HepG2 (cell line): ENCODE data around the gene IQCE. TPM values are rescaled to one million over a fixed set of nuclear protein-coding genes. Genes with fewer than 3 reads are reported as not detected.
A peak's percentile ranks its signal among the peaks of the same experiment; 100 is the strongest.

Source experiments
- ARNT2 ChIP-seq: sonication (generic); formaldehyde crosslinking; IDR thresholded peaks from 2 replicates; pipeline ENCODE4 v1.8.0; 2022; ENCODE audit warnings: mild to moderate bottlenecking, low read depth, missing genetic modification reagents, moderate library complexity
- CBX5 ChIP-seq: sonication (generic); formaldehyde crosslinking; IDR thresholded peaks from 2 replicates; pipeline ENCODE4 v1.4.0; 2020; ENCODE audit warnings: missing genetic modification reagents, borderline replicate concordance
- CENPT ChIP-seq: sonication (generic); formaldehyde crosslinking; IDR thresholded peaks from 2 replicates; pipeline ENCODE4 v1.8.0; 2022; ENCODE audit warnings: low read depth, mild to moderate bottlenecking, moderate library complexity, missing genetic modification reagents
- CHD4 ChIP-seq: fragments of 200-600 bp; sonication (generic); IDR thresholded peaks from 2 replicates; pipeline ENCODE4 v1.7.0; 2017; ENCODE audit warnings: mild to moderate bottlenecking, low read length, borderline replicate concordance
- JARID2 ChIP-seq: sonication (generic); formaldehyde crosslinking; IDR thresholded peaks from 2 replicates; pipeline ENCODE4 v1.8.1; 2023; ENCODE audit warnings: missing genetic modification reagents, inconsistent platforms; ENCODE audit not compliant: insufficient replicate concordance
- KLF9 ChIP-seq: IDR thresholded peaks from 2 replicates; pipeline ENCODE4 v1.6.1; 2016; ENCODE audit warnings: low read depth
- SMAD9 ChIP-seq: sonication (generic); formaldehyde crosslinking; IDR thresholded peaks from 2 replicates; pipeline ENCODE4 v1.5.1; 2020; ENCODE audit warnings: mild to moderate bottlenecking, missing genetic modification reagents
- ZNF138 ChIP-seq: sonication (generic); formaldehyde crosslinking; IDR thresholded peaks from 2 replicates; pipeline ENCODE4 v1.5.0; 2020; ENCODE audit warnings: mild to moderate bottlenecking, low read depth, missing genetic modification reagents
- ZNF225 ChIP-seq: sonication (generic); formaldehyde crosslinking; IDR thresholded peaks from 2 replicates; pipeline ENCODE4 v1.4.0; 2020; ENCODE audit warnings: mild to moderate bottlenecking, missing genetic modification reagents
- ZNF629 ChIP-seq: sonication (generic); formaldehyde crosslinking; conservative IDR thresholded peaks from 2 replicates; pipeline ENCODE4 v1.5.0; 2020; ENCODE audit warnings: missing genetic modification reagents
- polyA plus RNA-seq, 8 experiments: library from polyadenylated mRNA; depleted of rRNA in 3 of 8; stranded (reverse) in 7 of 8; unstranded in 1 of 8; fragments of >200 nt; fragmentation: Illumina TruSeq in 4 of 8; extraction: Trizol in 4 of 8; gene quantifications; 2 replicates each; pipeline versions ENCODE4 v1.2.1 to v1.2.3, GENCODE V29; 2011 to 2016; ENCODE audit warnings: low read depth in 4 of 8, missing spikeins in 1 of 8, mixed read lengths in 1 of 8; ENCODE audit not compliant: insufficient read depth in 1 of 8
- total RNA-seq, 5 experiments: library from RNA; depleted of rRNA; stranded (reverse); fragments of >200 nt; fragmentation: Illumina TruSeq; extraction: Trizol; gene quantifications; 2 replicates each; pipeline ENCODE4 v1.2.3, GENCODE V29; 2016; ENCODE audit warnings: low read depth in 1 of 5
- TF ChIP-seq, protein P1 (sequence below): sonication (generic); formaldehyde crosslinking; IDR thresholded peaks from 2 replicates; pipeline ENCODE4 v1.4.0; 2020; ENCODE audit warnings: missing genetic modification reagents, mild to moderate bottlenecking, borderline replicate concordance
- TF ChIP-seq, protein P2 (sequence below): IDR thresholded peaks from 2 replicates; pipeline ENCODE4 v1.6.1; 2016; ENCODE audit warnings: missing genetic modification reagents, missing compliant biosample characterization
- TF ChIP-seq, protein P3 (sequence below): IDR thresholded peaks from 2 replicates; pipeline ENCODE4 v1.6.1; 2016; ENCODE audit warnings: low read depth, control low read depth
- TF ChIP-seq, protein P4 (sequence below): sonication (generic); formaldehyde crosslinking; IDR thresholded peaks from 2 replicates; pipeline ENCODE4 v1.4.0; 2020; ENCODE audit warnings: missing genetic modification reagents
- TF ChIP-seq, protein P5 (sequence below): sonication (generic); formaldehyde crosslinking; IDR thresholded peaks from 2 replicates; pipeline ENCODE4 v1.4.0; 2020; ENCODE audit warnings: missing genetic modification reagents
- TF ChIP-seq, protein P6 (sequence below): sonication (generic); formaldehyde crosslinking; IDR thresholded peaks from 2 replicates; pipeline ENCODE4 v1.5.0; 2020; ENCODE audit warnings: mild to moderate bottlenecking, missing genetic modification reagents

IQCE gene
- total and polyA plus RNA-seq, 2 of the 13 experiments (the other 11 are each of a cell fraction or from before 2014, with no cell fraction given): 1.5 to 2.5 TPM

DNA sequence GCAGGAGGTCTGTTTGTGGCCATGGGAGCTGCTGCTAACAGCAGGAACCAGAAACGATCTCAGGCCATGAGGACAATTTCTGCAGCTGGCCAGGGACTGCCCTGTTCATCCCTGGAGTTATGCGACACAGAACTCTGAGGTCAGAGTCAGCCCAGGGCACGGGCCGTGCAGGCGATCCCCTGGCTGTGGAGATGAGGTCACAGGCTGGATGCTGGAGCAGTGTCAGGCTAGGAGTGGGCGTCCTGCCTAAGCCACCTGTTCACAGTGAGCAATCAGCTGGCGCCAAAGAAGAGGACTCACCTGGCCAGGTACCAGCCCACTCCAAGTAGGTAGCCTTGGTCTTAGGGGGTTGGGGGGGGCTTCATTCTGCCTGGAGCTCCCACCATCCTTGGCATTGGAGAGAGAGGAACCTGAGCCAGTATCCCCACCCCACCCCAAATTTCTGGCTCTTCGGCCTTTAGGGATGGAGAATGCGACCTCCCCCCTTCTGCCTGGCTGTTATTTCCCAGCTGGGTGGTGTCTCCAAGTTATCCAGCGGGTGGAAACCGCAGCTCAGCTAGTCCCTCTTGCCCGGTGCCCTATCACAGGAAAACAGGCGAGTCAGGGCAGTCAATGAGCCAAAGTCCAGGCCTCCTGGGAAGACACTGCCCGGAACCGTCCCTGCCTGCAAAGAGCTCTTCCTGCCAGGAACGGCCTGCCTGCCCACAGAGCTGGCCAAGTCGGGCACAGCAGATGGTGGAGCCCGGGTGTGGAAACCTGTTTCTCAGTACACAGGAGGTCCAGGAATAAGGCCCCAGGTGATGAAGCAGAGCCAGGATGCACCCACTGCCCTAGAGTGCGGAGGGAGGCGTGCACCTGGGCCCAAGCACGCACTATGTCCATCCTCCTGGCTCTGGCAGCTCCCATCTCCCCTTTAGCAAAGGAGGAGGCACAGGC, 71.2 kb downstream of the IQCE start (continued):
- TF ChIP-seq, protein P1, sequence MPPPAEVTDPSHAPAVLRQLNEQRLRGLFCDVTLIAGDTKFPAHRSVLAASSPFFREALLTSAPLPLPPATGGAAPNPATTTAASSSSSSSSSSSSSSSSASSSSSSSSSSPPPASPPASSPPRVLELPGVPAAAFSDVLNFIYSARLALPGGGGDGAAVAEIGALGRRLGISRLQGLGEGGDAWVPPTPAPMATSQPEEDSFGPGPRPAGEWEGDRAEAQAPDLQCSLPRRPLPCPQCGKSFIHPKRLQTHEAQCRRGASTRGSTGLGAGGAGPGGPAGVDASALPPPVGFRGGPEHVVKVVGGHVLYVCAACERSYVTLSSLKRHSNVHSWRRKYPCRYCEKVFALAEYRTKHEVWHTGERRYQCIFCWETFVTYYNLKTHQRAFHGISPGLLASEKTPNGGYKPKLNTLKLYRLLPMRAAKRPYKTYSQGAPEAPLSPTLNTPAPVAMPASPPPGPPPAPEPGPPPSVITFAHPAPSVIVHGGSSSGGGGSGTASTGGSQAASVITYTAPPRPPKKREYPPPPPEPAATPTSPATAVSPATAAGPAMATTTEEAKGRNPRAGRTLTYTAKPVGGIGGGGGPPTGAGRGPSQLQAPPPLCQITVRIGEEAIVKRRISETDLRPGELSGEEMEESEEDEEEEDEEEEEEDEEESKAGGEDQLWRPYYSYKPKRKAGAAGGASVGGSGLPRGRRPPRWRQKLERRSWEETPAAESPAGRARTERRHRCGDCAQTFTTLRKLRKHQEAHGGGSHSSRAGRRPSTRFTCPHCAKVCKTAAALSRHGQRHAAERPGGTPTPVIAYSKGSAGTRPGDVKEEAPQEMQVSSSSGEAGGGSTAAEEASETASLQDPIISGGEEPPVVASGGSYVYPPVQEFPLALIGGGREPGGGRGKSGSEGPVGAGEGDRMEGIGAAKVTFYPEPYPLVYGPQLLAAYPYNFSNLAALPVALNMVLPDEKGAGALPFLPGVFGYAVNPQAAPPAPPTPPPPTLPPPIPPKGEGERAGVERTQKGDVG: no peak
- no peak for TF ChIP-seq JARID2 (CRISPR knock-in tag)
- TF ChIP-seq SMAD9 (CRISPR knock-in tag): no peak
- 0 out of 2 replicates have a peak, but pooled peaks have one; percentile 7 for TF ChIP-seq ZNF225 (CRISPR knock-in tag)
- TF ChIP-seq, protein P2, sequence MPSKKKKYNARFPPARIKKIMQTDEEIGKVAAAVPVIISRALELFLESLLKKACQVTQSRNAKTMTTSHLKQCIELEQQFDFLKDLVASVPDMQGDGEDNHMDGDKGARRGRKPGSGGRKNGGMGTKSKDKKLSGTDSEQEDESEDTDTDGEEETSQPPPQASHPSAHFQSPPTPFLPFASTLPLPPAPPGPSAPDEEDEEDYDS: peak; percentile 69
- TF ChIP-seq, protein P3, sequence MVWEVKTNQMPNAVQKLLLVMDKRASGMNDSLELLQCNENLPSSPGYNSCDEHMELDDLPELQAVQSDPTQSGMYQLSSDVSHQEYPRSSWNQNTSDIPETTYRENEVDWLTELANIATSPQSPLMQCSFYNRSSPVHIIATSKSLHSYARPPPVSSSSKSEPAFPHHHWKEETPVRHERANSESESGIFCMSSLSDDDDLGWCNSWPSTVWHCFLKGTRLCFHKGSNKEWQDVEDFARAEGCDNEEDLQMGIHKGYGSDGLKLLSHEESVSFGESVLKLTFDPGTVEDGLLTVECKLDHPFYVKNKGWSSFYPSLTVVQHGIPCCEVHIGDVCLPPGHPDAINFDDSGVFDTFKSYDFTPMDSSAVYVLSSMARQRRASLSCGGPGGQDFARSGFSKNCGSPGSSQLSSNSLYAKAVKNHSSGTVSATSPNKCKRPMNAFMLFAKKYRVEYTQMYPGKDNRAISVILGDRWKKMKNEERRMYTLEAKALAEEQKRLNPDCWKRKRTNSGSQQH: no peak
- TF ChIP-seq, protein P4, sequence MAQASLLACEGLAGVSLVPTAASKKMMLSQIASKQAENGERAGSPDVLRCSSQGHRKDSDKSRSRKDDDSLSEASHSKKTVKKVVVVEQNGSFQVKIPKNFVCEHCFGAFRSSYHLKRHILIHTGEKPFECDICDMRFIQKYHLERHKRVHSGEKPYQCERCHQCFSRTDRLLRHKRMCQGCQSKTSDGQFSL (CRISPR knock-in tag): no peak
- TF ChIP-seq ZNF629 (CRISPR knock-in tag): no peak
- TF ChIP-seq ZNF138 (CRISPR knock-in tag): no peak
- peak; percentile 1; the same call in 1 of the 2 replicates for TF ChIP-seq KLF9 (CRISPR knock-in tag)
- TF ChIP-seq ARNT2 (CRISPR knock-in tag): 0 out of 2 replicates have a peak, but pooled peaks have one; percentile 28
- no peak; the same call in 1 of the 2 replicates for TF ChIP-seq CBX5 (CRISPR knock-in tag)
- TF ChIP-seq CHD4: no peak
- TF ChIP-seq CENPT (CRISPR knock-in tag): no peak
- TF ChIP-seq, protein P5, sequence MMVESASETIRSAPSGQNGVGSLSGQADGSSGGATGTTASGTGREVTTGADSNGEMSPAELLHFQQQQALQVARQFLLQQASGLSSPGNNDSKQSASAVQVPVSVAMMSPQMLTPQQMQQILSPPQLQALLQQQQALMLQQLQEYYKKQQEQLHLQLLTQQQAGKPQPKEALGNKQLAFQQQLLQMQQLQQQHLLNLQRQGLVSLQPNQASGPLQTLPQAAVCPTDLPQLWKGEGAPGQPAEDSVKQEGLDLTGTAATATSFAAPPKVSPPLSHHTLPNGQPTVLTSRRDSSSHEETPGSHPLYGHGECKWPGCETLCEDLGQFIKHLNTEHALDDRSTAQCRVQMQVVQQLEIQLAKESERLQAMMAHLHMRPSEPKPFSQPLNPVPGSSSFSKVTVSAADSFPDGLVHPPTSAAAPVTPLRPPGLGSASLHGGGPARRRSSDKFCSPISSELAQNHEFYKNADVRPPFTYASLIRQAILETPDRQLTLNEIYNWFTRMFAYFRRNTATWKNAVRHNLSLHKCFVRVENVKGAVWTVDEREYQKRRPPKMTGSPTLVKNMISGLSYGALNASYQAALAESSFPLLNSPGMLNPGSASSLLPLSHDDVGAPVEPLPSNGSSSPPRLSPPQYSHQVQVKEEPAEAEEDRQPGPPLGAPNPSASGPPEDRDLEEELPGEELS (CRISPR knock-in tag): 0 out of 2 replicates have a peak, but pooled peaks have one; percentile 9
- TF ChIP-seq, protein P6, sequence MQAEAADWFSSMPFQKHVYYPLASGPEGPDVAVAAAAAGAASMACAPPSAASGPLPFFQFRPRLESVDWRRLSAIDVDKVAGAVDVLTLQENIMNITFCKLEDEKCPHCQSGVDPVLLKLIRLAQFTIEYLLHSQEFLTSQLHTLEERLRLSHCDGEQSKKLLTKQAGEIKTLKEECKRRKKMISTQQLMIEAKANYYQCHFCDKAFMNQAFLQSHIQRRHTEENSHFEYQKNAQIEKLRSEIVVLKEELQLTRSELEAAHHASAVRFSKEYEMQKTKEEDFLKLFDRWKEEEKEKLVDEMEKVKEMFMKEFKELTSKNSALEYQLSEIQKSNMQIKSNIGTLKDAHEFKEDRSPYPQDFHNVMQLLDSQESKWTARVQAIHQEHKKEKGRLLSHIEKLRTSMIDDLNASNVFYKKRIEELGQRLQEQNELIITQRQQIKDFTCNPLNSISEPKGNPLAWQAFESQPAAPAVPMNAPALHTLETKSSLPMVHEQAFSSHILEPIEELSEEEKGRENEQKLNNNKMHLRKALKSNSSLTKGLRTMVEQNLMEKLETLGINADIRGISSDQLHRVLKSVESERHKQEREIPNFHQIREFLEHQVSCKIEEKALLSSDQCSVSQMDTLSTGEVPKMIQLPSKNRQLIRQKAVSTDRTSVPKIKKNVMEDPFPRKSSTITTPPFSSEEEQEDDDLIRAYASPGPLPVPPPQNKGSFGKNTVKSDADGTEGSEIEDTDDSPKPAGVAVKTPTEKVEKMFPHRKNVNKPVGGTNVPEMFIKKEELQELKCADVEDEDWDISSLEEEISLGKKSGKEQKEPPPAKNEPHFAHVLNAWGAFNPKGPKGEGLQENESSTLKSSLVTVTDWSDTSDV (CRISPR knock-in tag): no peak
